GM19035 (cell line): ENCODE data around the gene ZNF790.
"Not testable (repeated sequence)": the region's sequence is repeated elsewhere in the genome, so short reads cannot be mapped to it uniquely, and the experiment has no call there.

Source experiments
- ATAC-seq: cut with Tn5 transposase; IDR thresholded peaks from one replicate; pipeline ENCODE4 v1.9.1; 2021; ENCODE audit not compliant: unreplicated experiment

Gene ZNF790

DNA sequence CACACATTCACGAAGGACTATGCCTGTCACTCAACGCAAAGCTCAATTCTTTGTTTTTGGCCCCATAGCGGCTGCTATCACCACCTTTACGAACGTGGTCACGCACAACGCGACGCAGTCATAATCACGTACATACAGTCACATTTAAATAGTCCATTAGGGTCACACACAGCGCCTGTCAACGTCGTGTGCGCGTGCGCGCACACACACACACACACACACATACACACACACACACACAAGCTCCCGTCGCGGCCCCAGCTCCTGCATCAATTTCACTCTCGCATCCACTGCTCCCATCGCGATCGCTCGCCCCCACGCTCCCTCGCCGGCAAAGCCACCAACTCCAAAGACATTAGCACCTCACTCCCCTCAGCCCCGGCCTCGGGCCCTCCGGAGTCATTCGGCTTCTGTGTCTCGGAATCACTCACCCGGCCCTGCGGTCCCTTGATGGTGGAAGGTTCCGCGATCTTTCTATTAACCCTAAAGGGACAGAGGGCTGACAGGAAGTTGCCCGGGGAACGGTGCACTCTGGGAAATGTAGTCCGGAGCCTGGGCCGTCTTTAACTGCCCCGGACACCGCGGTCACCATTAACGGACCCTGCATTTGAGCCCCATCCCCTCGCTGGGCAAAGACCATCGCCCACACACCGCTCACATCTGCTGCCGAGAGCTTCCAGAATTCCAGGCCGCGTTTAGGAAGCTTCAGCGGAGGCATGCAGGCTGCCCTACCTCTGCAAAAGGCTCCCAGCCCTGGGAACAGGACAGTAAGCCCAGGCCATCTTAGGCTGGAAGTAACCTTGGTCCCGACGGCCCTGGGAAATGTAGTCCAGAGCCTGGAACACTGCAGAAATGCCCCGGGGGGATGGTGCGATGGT, at the start of gene ZNF790:
TSS of gene ZNF790 (minus strand) at position 482 of the 878 bp plus-strand sequence. CDS start 12,768 bp downstream, outside the sequence.
- peak; percentile 79 for ATAC-seq

DNA sequence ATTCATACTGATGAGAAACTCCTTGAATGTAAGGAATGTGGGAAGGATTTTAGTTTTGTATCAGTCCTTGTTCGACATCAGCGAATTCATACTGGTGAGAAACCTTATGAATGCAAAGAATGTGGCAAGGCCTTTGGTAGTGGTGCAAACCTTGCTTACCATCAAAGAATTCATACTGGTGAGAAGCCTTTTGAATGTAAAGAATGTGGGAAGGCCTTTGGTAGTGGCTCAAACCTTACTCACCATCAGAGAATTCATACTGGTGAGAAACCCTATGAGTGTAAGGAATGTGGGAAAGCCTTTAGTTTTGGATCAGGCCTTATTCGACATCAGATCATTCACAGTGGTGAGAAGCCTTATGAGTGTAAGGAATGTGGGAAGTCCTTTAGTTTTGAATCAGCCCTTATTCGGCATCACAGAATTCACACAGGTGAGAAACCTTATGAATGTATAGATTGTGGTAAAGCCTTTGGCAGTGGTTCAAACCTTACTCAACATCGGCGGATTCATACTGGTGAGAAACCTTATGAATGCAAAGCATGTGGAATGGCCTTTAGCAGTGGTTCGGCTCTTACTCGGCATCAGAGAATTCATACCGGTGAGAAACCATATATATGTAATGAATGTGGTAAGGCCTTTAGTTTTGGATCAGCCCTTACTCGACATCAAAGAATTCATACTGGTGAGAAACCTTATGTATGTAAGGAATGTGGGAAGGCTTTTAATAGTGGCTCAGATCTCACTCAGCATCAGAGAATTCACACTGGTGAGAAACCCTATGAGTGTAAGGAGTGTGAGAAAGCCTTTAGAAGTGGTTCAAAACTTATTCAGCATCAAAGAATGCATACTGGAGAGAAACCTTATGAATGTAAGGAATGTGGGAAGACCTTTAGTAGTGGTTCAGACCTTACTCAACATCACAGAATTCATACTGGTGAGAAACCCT, 39.1 kb upstream of the ZNF790 start:
- no peak for ATAC-seq

DNA sequence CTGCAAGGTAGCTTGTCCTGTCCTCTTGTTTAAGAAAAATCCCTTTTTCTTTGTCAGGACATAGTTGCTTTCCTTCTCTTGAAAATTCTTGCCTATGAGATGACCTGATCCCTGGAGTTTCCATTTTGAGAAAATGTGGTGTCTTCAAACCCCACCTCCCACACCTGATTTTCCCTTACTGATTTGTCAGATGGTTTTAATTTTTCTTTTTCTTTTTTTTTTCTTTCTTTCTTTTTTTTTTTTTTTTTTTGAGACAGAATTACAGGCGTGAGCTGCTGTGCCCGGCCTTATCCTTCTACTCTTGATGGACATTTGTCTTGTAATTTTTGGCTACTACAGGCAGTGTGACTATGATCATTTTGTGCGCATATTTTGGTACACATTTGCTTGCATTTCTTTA, 13.7 kb upstream of the ZNF790 start:
- no peak for ATAC-seq

DNA sequence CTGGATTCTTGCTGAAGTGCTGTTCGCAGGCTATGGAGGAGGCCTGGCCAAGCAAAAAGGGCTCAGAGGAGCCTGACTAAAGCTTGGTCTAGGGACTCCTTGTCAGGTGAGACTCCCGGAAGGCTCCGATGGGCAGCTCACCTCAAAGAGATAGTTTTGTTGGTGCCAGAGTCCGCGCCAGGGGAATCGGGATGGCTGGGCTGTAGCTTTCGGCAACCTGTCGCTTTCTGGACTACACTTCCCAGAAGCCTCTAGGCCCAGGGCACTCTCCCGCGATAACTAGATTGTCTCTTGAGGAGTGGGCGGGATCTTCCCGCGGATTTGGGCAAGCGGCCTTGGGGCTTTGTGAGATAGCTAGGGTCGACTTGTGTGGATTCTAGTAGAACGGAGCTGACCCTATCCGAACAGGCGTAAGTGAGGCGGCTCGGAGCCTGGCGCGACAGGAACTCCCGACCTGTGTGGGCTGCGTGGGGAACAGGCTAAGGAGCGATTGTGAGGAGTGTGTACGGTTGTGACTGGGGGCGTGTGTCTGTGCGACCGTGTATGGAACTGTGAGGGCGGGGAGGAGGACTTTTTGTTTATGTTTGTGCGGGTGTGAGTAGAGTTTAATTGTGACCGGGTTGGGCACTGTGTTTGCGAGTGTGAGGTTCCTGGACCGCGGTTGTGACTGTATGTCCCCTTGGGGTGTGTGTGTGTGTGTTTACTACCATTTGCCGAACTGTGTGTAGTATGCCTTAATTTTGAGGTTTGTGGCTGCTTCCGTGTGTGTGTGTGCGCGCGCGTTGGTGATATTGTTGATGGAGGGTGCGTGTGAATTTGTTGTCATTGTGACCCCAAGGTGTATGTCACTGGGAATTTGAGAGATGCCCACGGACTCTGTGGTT, 12.6 kb upstream of the ZNF790 start, which contains the start of gene ZNF345:
TSS of gene ZNF345 (plus strand) at position 318 of the 884 bp plus-strand sequence. CDS start 25,955 bp downstream, outside the sequence.
- ATAC-seq: peak; percentile 90

DNA sequence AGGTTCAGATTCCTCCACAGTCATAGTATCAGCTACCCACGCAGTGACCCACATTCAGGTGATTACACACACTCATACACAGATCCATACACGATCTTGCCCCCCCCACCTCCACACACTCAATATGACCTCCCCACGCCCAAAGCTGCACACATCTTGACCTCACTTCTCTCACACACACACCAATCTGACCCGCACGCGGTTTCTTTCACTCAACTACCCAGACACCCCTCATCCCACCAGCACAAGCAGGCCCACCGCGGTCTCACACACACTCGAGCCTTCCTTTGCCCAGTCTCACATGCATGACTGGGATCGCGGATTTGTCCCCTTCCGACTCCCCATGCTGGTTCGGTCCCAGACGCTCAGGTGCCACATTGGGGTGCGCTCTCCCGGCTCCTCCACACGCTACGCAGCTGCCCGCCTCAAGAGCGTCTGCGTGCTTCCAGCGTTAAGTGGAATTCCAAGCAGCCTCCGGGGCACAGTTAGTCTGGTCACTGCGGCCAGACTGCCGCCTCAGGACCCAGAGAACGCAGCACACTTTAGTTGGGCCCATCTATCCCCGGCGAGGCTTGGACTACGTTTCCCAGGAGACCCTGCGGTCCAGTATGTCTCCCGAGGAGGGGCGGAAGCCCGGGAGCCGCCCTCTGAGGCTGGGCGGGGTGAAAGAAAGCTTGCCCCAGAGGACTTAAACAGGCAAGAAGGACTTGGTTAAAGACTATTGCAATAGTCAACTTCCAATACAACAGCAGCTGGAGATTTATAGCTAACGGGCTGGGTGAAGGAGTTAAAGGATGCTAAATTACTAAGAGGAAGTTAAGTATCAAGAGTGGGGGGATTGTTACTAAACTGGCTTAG, 11.7 kb upstream of the ZNF790 start:
- peak; percentile 89 for ATAC-seq

DNA sequence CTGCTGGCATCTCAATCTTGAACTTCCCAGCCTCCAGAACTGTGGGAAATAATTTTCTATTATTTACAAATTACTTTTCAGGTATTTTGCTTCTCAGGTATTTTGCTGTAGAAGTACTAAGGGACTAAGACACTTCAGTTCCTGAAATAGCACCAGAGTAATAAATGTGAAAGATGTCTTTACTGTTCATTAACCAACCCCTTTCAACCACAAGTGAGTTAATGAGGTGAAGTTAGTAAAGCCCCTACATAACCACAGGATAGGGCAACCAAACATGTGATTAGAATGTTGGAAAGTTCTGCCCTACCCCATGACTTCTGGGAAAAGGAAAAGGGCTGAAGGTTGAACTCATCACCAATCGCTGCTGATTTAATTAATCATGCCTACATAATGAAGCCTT, 9.8 kb upstream of the ZNF790 start:
- no peak for ATAC-seq

DNA sequence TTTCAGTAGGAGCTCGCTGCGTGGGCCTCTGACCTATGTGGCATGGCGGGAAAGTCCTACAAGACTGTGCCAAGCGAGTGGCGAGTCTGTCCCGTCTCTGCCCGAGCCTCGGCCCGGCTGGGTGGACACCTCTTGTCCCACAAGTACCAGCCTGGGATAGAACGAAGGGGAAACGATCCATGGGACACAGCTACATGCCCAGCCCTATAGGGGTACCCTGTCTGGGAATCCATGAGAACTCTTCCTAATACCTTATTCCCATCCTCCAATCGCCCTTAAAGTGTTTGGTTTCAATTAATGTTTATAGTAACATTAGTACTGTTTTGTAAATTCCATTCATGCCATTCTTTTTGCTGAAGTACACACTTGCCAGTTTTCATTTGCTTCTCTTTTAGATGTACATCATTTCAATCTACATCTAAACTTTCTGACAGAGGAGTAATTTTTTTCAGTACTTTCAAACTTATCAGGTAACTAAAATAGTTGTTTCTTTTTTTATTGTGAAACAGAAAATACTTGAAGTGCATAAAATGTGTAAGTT, 667 bp upstream of the ZNF790 start:
- no peak for ATAC-seq

DNA sequence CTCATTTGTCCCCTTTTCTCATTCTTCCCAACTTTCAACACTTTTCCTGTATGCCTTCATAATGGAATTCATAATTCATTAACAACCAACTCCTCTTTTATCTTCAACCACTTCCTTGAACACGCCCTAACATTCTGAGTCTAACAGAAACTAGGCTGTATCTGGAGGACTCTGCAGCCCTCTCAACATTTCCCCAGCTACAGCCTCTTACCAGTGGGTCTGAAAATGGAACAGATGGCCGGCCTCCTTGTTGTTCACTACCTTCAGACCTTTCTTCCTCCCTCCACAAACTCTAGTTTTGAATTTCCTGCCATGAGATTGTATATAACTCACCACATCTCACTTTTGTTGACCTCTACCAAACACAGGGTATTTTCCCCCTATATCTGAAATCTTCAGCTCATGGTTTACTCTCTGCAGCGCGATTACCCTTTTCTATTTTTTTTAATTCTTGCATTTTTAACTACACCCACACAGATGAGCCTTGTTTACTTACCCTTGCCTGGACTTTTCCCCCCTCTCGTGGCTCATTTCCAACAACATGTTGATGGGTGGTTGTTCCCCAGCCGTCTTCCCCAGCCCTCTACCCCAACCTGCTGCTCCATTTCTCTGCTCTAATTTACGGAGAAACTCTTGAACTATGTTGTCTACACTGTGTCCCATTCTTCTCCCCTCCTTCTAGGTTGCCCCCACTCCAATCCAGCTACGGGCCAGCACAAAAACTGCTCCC, 846 bp downstream of the ZNF790 start:
- no peak for ATAC-seq

DNA sequence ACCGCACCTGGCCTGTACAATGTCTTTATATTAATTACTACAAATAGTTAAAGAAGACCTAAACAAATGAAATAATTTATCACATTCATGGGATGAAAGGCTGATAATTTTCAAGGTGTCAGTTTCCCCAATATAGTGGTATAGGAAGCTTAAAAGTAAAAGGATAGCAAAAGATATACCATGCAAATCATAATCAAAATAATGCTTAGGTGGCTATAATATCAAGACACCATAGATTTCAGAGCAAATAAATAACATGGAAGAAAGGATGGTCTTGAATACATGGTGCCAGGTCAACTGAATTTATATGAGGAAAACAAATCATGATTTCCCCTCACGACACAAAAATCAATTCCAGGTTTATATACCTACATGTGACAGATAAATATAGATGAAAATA, 4.8 kb downstream of the ZNF790 start:
- no peak for ATAC-seq

DNA sequence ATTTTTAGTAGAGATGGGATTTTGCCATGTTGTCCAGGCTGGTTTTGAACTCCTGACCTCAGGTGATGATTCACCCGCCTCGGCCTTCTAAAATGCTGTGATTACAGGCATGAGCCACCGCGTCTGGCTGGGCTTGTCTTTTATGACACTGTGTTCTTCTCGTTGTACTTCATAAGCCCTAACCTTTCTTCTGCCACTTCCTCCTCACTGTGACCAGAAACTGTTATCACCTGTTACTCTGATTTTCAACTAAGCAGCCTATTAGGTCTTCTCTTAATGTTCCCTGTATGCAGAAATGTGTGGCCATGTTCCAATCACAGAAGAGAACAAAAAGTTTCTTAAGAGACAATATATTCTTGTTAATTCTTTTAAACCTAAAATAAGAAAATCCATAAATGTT, 16.4 kb downstream of the ZNF790 start:
- no peak for ATAC-seq

DNA sequence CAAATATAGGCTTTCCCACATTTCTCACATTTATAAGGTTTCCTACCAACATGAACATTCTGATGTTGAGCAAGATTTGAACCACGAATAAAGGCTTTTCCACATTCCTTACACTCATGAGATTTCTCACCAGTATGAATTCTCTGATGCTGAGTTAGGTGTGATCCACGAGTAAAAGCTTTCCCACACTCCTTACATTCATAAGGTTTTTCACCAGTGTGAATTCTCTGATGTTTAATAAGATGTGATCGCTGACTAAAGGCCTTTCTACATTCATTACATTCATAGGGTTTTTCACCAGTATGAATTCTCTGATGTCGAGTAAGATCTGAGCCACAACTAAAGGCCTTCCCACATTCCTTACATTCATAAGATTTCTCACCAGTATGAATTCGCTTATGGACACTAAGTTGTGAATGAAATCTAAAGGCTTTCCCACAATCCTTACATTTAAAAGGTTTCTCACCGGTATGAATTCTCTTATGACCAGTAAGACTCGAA, 19.0 kb downstream of the ZNF790 start:
- ATAC-seq: no peak

DNA sequence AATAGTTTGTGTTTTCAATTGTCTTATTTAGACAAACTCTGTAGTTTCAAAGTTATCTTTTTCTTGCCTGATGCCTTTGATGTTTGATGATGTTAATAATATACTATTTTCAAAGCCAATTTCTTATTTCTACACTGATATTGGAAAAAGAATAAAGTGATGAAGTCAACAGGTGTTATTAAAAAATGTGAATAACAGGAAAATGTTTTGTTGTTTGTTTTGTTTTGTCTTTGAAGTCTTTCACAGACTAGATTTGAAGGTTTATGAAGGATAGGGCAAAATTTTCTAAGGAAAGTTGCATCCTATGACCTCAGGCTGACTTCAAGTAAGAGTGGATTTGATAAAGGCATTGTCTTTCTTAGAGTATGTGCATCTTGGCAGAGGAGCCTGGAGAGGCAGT, 31.2 kb downstream of the ZNF790 start:
- ATAC-seq: no peak

DNA sequence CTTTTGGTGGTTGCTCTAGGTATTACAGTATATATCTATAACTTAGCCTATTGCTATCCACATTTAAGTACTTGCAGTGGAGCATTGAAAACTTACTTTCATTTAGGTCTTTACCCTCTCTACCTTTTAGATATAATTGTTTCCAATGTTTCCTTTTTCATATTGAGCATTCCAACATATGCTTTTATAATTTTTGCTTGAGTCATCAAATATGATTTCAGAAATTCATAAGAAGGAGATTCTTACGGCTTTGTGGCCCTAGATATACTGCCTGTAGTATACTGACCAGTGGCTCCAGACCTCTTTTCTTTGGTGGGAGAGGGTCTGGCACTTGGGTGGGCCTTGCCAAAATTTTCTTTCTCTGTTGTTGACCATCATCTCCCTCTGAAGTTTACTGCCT, 32.8 kb downstream of the ZNF790 start:
- no peak for ATAC-seq

DNA sequence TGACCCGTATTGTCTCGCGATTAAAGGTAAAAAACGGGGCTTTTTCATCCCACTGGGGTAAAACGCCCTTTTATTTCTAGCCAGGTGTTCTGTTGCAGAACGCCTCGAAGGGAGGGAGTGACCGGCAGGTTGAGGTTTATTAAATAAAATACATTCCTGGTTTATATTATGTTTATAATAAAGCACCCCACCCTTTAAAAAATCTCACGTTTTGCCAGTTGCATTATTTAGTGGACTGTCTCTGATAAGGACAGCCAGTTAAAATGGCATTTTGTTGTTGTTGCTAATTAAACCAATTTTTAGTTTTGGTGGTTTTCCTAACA, 40.4 kb downstream of the ZNF790 start:
- ATAC-seq: no peak

DNA sequence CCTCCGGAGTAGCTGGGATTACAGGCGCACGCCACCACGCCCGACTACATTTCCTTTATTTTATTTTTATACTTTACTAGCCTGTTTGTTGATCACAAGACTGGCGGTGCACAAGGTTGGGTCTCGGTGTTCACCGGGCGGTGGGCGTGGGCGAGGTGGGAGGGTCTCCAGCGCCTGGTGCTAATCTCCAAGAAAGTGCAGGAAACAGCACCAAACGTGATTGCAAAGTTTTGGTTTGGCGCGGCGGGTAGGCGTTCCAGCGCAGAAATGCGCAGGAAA, 41.5 kb downstream of the ZNF790 start:
- no peak for ATAC-seq

DNA sequence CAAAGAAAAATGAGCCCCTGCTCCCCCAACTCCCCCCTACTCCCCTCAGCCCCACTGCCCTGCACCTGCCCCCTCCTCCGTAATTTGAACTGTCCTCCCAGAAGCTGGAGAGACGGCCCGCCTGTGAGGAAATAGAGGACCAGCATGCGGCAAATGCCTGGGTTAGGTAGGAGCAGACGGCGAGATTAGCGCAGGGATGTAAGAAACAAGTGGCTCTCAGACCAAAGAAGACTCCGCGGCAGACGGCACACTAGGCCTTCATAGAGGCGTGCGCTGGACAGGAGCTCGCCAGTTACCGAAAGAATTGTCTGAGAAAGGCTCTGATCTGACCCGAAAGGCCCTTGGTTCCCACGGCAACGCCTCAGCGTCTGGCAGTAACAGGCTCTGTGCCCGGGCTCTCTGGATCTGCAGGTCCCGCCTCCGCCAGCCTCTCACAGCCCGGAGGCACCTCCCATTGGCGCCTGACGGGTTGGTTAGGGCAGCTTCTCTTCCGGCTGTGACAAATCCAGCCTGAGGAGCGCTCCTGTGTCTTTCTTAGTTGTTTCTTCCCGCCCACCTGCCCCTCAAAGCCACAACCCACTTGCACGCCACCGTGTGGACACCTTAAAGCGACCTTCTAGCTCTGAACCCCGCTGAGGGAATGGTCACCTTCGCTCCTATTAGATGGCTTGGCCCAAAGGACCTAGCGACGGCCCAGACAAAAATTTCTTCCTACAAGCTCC, 46.6 kb downstream of the ZNF790 start:
- not testable (repeated sequence) for ATAC-seq

DNA sequence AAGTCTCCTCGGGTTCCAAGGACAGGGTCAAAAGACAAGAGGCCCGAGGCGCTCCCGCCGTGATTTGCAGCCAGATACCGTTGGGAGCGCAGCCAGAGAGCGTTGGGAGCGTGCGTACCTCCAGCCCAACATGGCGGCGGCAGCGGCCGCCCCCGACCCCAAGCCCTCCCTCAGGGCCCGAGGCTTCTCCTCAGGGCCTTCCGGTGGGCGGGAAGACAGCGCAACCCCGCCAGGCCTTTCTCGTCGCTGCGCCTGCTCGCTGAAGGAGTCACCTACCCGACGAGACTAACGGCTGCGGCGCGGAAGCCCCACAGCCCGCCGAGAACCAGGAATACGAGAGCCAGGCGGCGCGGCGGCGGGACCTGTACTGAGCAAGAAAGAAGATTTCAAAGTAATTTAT, 62.4 kb downstream of the ZNF790 start:
- ATAC-seq: no peak

DNA sequence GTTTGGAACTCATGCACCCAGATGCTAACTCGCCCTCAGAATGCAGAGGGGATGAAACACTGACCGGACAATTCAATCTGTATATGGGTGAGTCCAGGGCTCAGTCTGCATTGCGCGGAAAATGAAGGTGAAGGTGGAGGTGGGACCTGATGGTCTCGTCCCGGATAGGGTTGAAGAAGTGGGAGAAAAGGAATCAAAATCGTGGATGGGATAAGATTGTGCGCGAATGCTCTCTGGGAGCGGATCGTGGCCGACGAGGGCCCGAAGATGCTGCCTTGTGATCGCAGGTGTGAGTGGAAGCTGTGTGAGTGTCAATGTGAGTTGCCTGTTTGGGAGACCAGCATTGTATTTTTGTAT, 65.0 kb downstream of the ZNF790 start:
- no peak for ATAC-seq
